HG03469 (cell line): ENCODE data around the gene HSD17B3.
"Not testable (repeated sequence)": the region's sequence is repeated elsewhere in the genome, so short reads cannot be mapped to it uniquely, and the experiment has no call there.

Experiments used
- ATAC-seq: cut with Tn5 transposase; IDR thresholded peaks from one replicate; pipeline ENCODE4 v1.9.1; 2021; ENCODE audit warnings: mild to moderate bottlenecking, moderate library complexity, moderate number of reproducible peaks; ENCODE audit not compliant: unreplicated experiment

The HSD17B3 gene

DNA sequence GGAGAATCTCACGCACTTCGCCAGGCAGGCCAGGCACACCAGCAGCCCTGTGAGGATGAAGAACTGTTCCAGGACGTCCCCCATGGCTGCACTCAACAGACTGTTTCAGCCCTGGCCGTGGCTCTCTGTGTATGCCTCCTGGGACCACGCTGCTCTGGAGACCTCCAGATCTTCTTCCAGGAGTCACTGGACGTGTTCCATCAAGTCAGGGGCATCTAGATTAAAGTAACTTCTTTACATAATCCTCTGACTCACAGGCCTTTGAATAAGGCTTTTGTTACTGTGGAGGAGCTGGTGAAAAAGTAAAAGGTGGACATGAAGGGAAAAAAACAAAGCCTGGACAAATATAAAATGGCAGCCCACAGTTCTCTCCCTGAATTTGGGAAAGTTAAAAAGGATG lies at the start of gene HSD17B3:
Gene HSD17B3, minus strand, starts transcription at position 156 of the 400 bp plus-strand sequence. Its CDS starts 72 bp downstream, at position 84.
- ATAC-seq, result no peak

DNA sequence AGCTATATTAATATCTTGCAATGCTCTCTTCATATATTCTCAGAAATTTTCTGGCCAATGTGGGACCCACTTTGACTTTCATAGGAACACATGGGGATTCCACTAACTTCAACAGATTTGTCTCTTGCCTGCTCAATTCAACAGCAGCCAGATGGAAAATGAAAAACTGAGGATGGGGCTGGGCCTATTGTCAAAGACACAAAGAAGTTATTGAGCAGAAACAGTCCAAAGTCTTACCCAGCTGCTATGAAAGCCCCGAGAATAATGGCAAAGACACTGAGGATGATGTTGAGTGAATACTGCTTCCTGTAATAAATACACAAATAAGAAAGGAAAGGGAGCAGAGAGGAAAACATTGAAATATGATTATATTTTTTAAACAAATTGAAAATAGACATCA lies 48.9 kb upstream of the HSD17B3 start:
- ATAC-seq, result no peak

DNA sequence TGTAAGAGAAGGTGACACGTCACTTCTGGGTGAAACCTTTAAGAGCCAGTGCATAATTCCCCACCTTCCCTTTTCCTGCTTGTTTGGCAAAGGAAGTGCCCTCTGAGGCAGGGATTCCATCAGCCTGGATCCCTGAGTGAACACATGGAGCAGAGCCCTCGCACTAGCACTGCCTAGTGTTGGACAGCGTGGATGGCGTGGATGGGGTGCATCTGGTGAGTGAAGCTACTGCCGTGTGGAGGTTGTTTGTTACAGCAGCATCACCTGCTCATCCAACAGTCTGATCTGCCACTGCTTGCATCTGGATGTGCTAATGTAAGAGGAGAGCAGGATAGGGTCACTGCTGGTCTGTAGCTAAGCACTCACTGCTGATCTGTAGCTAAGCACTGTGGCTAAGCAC lies 46.3 kb upstream of the HSD17B3 start:
- no peak for ATAC-seq

DNA sequence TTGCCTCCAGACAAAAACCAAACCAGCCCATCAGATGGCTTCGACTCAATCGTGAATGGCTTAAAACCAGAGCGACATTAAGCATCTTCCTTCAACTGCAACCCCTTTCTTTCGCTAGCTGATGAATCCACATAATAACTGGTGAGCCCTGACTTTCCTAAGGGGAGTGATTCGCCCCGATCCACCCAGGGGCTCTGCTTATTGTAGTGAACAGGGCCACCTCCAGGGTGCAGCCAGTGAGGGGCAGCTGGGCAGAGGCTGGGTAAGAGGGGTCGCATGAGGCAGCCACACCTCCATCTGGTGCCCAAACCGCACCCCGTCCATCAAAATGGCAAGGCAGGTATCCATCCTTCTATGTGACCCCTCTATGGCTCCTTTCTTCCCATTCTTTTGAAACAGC lies 43.6 kb upstream of the HSD17B3 start:
- ATAC-seq, result no peak

DNA sequence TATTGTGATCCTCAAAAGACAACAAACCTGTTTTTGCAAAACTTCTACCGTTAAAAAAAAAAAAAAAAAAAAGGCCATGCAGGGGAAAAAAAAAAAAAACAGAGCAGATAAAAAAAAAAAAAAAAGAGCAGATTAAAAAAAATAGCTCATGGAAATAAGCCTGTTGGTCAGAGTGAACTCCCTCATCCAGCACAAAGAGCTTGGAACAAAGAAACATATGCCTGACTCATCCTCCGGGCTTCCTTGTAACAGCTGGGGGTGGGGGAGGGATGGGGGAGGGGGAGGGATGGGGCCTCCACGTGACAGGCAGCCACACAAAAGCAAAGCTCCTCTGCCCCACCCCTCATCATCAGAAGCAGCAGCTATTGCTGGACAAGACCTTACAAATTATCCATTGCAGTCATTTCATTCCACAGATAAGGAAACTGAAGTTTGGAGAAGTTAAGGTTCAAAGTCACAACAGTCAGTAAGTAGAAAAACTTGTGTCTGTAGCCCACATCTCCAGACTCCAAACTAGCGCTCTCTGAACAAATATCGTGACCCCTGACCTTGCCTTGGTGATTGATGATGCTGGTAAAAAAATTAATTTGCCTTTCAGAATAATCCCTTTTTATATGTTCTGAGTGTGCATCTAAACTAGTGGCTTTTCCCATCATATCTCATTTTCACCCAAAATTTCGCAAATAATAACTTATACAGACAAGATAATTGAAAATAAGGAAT lies 42.6 kb upstream of the HSD17B3 start:
- no peak for ATAC-seq

DNA sequence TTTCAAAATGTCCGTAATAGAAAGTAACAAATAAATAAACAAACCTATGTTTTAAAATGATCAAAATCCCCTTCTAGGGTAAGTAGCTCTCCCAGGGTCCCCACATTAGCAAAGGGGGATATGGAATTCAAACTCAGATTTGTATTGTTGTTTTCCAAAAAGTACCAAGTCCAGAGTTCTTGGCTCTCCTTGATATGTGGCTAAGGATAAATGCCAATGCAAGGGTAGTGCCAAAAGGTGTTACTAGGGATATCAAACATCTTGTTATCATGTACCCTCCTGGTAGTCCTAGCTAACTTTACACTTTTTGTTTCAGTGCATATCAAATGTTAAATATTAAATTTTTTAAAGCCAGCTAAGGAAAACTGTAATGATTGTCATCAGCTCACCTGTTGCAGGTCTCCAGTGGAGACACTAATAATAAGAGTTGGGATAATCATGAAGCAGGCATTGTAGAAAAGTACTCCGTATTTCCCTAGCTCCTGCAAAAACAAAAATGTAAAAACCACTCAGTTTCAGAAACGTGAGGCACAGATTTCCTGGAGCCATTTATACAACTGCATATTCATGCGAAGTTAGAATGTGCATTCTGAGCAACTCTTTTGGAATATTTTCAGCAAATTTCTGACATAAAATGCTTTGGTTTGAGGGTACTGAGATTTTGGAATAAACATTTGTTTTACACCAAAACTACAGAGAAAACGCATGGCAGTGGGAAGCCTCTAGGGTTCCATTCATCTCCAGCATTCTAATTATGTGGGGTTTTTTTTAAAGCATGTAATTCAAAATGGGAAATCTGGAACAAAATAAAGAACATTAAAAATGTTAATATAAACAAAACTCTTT lies 41.8 kb upstream of the HSD17B3 start:
- ATAC-seq, result no peak

DNA sequence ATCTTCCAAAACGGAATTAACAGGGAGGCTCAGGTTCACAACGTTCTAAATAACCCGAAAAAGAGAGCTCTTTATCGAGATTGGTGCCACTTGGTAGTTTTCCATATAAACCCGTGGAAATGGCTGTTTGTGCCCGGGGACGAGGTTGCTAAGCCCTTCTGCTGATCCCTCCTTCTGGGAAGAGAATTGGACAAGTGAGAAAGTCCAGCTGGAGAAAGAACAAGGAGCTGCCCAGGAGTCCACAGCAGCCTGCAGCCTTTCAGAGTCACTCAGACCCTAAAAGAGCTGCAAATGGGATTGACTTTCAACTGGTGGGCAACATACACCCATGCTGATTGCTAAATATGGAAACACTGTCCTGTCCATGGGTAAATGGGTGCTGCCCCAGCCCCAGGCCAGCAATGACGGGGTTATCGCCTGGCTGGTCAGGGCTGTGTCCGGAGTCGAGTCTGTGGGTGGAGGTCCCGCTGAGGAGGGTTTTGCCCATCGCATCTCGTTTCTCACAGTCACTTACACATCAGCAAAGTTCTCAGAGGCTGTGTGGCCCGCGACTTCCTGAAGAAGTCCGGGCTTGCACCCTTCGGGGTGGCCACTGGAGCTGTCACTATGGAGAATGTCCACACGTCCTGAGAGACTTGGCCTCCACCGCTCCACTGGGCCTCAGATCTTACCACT lies 40.7 kb upstream of the HSD17B3 start:
- no peak for ATAC-seq

DNA sequence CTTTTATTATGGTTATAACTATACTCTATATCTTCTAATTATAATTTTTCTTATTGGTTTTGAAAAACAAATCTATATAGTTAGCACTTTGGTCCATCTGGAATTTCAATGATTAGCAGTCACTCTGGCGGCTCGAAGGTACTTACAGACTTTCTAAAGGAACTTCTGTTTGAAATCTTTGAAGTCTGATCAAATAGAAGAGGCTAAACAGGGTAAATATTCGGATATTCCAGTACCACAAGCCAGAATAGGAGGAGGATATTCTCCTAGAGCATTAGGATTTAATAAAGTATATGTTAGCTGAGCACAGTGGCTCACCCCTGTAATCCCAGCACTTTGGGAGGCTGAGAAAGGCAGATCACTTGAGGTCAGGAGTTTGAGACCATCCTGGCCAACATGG lies 38.7 kb upstream of the HSD17B3 start:
- no peak for ATAC-seq

DNA sequence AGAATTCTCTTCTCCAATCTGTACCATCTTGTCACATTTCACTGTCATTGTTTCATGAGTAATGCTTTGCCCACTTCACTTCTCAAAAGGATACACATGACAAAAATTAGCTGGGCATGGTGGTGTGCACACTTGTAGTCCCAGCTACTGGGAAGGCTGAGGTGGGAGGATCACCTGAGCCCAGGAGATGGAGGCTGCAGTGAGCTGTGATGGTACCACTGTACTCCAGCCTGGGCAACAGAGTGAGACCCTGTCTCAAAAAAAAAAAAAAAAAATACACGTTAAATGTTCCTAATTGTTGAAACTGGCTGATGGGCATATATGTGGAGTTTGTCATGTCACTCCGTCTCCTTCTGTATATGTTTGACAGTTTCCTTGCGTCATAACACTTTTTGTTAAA lies 36.3 kb upstream of the HSD17B3 start:
- ATAC-seq, result no peak

DNA sequence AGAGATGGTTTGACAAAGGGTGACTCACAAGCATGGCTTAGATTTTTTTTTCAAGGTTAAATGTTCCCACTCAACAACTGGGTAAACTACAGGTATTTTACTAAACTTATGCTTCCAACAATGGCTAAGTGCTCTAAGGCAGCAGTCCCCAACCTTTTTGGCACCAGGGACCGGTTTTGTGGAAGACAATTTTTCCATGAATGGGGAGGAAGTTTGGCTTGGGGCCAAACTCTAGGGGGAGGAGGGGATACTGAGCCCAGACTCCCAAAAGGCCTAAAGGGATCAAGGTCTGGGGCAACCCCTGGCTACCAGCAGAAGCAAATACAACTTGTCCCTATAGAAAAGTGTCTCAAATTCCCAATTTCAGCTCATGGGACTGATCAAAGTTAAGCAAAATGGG lies 32.0 kb upstream of the HSD17B3 start:
- ATAC-seq, result no peak

DNA sequence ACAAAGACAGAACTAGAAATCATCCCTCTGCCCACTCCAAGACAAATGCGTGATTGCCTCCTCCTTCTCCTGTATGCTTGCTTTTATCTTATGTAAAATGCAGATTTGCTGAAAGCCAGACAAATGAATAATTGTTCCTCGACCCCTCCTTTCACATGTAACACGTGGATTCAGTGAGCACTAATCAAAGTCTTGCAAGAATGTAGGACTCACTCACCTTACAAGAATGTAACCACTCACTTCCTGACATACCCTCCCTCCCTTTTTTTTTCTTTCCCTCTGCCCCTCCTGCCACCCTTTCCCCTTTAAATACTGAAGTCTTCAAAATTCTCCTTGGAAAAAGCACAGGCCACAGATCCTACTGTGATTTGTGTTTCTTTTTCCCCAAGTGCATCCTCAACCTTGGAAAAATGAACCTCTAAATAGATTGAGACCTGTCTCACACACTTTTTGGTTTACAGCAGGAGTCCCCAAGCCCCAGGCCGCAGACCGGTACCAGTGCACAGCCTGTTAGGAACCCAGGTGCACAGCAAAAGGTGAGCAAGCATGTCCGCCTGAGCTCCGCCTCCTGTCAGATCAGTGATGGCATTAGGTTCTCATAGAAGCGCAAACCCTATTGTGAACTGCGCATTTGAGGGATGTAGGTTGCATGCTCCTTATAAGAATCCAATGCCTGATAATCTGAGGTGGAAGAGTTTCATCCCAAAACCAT lies 29.4 kb upstream of the HSD17B3 start:
- no peak for ATAC-seq

DNA sequence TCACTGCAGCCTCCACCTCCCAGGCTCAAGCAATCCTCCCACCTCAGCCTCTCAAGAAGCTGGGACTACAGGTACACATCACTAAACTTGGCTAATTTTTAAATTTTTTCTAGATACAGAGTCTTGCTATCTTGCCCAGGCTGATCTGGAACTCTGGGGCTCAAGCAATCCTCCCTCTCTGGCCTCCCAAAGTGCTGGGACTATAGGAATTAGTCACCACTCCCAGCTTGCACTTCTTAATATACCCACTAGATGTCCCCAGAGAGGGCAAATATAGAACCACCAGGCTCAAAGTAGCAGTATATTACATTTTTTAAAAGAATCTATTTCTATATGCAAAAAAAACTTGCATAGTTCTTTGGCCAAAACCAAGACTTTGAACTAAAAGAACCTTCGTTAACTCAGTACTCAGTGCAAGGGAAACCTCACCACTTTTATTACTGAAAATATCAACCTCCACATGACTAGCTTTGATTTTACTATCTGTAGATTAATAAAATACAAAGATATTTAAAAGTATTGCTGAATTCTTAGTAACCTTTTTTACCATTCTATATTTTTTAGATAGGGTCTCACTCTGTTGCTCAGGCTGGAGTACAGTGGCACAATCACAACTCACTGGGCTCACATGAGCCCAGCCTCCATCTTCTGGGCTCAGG lies 25.8 kb upstream of the HSD17B3 start:
- ATAC-seq, result no peak

DNA sequence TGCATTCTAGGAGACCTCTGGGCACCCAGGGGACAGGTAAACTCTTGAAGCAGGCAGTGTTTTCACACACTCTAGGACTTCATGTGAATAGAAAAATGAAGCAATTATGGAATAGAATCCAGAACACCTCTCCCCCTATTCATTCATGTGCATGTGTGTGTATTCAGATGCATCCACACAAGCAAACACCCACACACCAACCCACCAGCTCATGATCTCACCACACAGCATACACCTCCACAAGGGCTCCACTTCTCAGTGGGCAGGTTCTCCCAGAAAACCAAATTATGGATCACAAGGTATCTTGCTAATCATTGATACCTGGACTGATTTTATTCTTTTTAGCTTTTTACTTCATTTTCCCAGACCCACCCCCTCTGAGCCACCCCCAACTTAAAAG lies 21.2 kb upstream of the HSD17B3 start:
- ATAC-seq, result no peak

DNA sequence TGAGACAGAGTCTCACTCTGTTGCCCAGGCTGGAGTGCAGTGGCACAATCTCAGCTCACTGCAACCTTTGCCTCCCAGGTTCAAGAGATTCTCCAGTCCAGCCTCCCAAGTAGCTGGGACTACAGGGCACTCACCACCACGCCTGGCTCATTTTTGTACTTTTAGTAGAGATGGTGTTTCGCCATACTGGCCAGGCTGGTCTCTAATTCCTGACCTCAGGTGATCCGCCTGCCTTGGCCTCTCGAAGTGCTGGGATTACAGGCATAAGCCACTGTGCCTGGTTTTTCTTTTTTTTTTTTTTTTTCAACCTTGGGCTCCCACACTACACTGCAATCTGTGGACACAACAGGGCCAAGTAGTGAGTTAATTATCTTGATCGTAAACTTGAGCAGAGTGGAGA lies 20.8 kb upstream of the HSD17B3 start:
- not testable (repeated sequence) for ATAC-seq

DNA sequence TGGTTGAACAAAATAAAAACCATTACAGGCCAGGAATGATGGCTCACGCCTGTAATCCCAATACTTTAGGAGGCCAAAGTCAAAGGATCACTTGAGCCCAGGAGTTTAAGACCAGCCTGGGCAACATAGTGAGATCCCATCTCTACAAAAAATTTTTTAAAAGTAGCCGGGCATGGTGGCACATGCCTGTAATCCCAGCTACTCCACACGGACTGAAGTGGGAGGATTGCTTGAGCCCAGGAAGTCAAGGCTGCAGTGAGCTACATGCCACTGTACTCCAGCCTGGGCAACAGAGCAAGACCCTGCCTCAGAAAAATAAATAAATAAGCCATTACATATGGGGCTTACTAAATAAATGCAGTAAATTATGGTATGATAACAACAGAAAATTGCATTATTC lies 20.2 kb upstream of the HSD17B3 start:
- not testable (repeated sequence) for ATAC-seq

DNA sequence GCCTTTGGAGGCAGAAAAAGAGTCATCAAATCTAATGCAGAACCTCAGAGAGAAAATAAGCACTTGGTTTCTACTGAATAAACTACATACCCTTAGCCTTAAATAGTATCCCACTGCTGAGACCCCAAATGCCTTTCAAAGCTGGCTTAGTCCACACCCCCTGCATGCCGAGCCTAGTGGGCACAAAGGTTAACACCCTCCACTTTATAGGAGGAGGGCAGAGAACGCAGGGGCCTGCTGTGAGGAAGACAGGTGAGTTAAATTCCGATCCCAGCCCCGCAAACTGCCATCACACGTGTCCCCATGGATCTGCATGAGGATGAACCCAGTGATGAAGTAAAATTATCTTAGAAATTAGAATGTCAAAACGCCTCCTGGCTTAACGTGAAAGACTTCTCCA lies 19.5 kb upstream of the HSD17B3 start:
- ATAC-seq, result no peak

DNA sequence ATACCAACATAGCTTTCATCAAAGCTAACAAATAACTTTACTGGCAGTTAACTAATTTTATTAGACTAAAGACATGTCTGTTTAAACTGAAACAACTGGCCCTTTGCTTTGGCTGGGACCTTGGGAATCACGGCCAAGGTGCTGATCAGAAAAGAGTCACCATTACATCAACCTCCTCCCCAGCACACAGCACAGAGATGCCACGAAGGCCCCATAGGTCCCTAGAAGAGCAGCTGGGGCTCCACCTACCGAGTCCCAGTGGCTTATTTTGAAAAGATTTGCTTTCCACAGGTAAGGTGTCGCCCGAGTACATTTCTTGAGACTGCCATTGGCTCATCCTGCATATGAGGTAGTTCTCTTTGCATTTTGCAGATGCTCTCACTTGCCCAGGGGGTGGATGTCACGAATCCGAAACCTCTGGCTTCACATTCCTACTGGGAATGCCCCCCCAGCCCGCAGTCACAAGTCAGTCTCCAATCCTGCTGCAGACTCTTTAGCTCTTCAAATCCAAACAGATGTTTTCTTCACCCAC lies 18.8 kb upstream of the HSD17B3 start:
- no peak for ATAC-seq

DNA sequence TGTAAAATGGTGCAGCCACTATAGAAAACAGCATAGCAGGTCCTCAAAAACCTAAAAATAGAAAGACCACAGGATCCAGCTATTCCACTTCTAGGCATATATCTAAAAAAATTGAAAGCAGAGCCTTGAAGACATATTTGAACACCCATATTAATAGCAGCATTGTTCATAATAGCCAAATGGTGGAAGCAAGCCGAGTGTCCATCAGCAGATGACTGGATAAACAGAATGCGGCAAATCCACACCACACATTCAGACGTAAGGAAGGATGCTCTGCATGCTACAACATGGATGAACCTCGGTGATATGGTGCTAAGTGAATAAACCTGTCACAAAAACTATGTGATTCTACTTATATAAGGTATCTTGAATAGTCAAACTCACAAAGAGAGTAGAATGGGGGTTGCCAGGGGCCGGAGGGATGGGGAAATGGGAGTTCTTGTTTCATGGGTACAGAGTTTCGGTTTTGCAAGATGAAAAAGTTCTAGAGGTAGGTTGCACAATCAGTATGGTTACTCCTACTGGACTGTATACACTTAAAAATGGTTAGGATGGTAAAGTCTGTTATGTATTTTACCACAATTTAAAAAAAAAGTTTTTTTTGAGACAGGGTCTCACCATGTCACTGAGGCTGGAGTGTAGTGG lies 17.1 kb upstream of the HSD17B3 start:
- ATAC-seq, result no peak

DNA sequence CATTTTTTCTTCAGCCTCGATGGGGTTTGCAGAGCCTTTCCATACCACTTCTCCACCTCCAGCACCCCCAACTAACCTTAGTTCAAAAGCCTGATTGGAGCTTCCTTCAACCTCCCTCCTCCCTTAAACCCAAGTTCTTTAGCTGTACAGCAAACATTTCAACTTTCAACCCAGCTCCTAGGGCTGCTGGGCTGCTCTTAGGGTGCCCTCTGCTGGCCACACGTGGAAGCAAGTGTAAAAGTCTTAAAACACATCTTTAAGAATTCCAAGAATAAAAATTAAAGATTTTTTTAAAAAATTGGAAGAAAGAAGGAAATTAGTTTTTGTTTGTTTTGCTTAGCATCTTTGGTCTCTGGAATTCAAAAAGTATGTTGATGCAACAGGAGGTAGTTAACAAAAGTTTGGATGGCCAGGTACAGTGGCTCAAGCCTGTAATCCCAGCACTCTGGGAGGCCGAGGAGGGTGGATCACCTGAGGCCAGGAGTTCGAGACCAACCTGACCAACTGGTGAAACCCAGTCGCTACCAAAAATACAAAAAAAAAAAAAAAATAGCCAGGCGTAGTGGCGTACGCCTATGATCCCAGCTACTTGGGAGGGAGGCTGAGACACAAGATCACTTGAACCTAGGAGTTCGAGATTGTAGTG lies 15.5 kb upstream of the HSD17B3 start:
- no peak for ATAC-seq
